Thymus (tissue), 11 donors: ENCODE results near the gene AFAP1. TPM values are rescaled to one million over a fixed set of nuclear protein-coding genes. Genes with fewer than 3 reads are reported as not detected.

Source experiments
- DNase-seq, 9 donors: peaks; one replicate each; pipeline ENCODE4 v3.0.0-alpha.2; 2013; ENCODE audit warnings: low spot score in 9 of 9, low read depth in 6 of 9, missing footprints in 1 of 9
- H3K27ac ChIP-seq, 2 donors: one replicate each; pipeline ENCODE4 v1.5.1; 2013; ENCODE audit warnings: control low read depth in 1 of 2, low read depth in 1 of 2, low read length in 1 of 2, mild to moderate bottlenecking in 1 of 2, moderate library complexity in 1 of 2
- H3K27me3 ChIP-seq, 2 donors: one replicate each; pipeline ENCODE4 v1.5.1; 2013; ENCODE audit warnings: low read length in 1 of 2; ENCODE audit not compliant: control insufficient read depth in 2 of 2, insufficient read depth in 1 of 2
- H3K36me3 ChIP-seq, 2 donors: one replicate each; pipeline ENCODE4 v1.5.1; 2013; ENCODE audit warnings: low read length in 1 of 2, mild to moderate bottlenecking in 1 of 2, moderate library complexity in 1 of 2; ENCODE audit not compliant: control insufficient read depth in 2 of 2, insufficient read depth in 2 of 2
- H3K4me1 ChIP-seq, 2 donors: one replicate each; pipeline ENCODE4 v1.5.1; 2013; ENCODE audit warnings: low read length in 2 of 2; ENCODE audit not compliant: control insufficient read depth in 2 of 2, insufficient read depth in 2 of 2
- H3K4me3 ChIP-seq, 2 donors: one replicate each; pipeline ENCODE4 v1.5.1; 2013; ENCODE audit warnings: low read length in 2 of 2, control low read depth in 1 of 2, mild to moderate bottlenecking in 1 of 2
- H3K9me3 ChIP-seq, 2 donors: one replicate each; pipeline ENCODE4 v1.5.1; 2013; ENCODE audit warnings: low read length in 1 of 2, mild to moderate bottlenecking in 1 of 2; ENCODE audit not compliant: control insufficient read depth in 2 of 2, insufficient read depth in 1 of 2
- WGBS: extraction: QIAGEN DNeasy Blood & Tissue Kit; methylation state at CpG from one replicate; pipeline ENCODE4 v1.1.7; 2013; 5-methylcytosine and 5-hydroxymethylcytosine counted together
- polyA plus RNA-seq: library from polyadenylated mRNA; stranded (reverse); fragments of 200-250 nt; gene quantifications from one replicate; pipeline ENCODE4 v1.2.3, GENCODE V29; 2013
- total RNA-seq: library from RNA; stranded (reverse); fragments of 120-200 nt; gene quantifications from one replicate; pipeline ENCODE4 v1.2.4, GENCODE V29; 2013
- donor health status: healthy.

The AFAP1 gene
- total and polyA plus RNA-seq, 2 donors: 3.2 to 4.5 TPM

GRCh38 chr4:7910952-7911578, 28.6 kb downstream of the AFAP1 start:
- Histone ChIP-seq H3K27me3 (peaks cover 0 to 2% of the 10 kb centered on the region in 2 donors), H3K36me3 (no peaks in the 10 kb centered on the region), H3K4me1 (peaks cover 0 to 11% of the 10 kb centered on the region in 2 donors), H3K4me3 (no peak overlapping the region), H3K27ac (peak overlapping the region in 1 of 2 donors; percentile 30), H3K9me3 (no peaks in the 10 kb centered on the region)
- WGBS: 71% methylated on average over 16 of the region's 16 CpGs
- no peak for DNase-seq

DNA sequence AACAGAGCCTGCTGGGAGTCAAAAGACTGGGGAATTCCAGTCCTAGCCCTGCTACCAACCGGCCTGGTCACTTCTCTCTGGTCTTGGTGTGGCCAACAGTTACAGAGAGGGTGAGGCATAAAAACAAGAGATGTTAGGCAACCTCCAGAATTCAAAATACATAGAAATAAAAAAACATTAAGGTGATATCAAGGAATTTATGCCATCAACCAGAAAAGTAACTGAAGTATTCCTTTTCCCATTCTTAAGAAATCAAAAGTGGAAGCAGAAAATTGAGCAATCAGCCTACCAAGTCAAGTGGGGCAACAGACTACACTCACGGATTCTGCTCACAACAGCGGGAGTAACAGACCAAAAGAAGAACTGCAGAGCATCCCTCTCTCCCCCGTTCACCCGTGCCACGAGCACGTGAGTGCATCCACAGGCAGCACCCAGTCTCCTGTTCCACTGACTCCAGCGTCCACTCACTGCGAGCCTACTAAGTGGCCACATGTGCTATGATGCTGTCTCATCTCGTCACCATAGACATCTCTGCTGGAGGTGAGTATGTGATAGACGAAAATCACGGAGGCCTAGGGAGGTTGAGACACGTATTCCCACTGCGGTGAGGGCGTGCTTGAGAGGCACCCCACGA, 29.3 kb downstream of the AFAP1 start:
- WGBS: 85% methylated on average over 16 of the region's 16 CpGs
- Histone ChIP-seq H3K36me3 (no peaks in the 10 kb centered on the region), H3K9me3 (no peaks in the 10 kb centered on the region), H3K4me1 (peaks cover 0 to 18% of the 10 kb centered on the region in 2 donors), H3K4me3 (no peak overlapping the region), H3K27ac (peak overlapping the region; percentile 30 to 54), H3K27me3 (peaks cover 0 to 2% of the 10 kb centered on the region in 2 donors)
- no peak for DNase-seq

DNA sequence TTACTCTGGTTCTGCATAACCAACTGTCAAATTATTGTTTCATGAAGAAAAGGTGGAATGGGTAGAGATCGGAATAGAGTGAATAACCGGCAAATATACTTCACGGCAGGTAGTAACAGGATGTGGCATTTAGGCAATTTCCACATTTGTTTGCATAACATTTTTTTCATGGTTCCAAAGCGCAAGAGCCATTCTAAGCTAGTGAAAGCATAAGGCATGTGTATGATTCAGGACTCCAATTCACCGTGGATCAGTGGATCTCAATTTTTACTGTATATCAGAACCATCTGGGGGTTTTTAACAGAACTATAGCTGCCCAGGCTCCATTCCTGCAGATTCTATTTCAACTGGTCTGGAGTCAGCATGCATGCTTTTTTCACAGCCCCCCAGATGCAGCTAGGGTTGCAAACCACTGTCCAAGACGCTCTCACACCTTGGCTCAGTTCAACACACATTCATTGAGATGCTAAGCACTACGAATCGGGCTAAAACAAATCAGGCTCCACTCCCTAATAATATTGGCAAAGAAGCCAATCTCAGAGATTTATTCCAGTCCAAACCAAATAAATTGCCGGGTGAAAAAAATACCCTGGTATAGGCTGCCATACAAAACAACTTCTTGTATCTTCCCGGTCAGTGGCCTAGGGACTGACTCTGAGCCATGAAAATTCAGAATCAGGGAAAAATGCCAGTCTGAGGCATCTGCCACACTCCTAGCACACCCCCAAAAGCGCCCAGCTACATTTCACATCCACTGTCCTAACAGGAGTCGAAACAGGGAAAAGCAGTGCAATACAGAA, 30.0 kb downstream of the AFAP1 start:
- Histone ChIP-seq H3K27ac (peak overlapping the region in 1 of 2 donors; percentile 54), H3K4me3 (no peak overlapping the region)
- WGBS: 81% methylated on average over 12 of the region's 12 CpGs

DNA sequence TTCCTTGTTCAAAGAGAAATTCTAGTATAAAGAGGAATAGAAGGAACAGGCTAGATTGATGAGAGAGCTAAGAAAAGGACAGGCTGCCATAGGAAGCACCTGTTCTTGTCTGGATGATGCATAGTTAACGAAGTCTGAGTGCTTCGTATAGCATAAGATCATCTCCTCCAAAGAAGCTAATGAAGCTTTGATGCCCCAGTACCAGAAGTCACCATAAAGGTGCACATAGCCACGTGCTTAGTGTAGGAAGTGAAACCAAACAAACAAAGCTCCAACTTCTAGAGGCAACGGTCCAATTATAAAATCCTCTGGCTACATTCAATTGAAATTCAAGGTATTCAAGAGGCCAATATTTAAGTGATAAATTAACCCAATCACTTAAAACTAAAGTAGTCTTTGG, 31.0 kb downstream of the AFAP1 start:
- Histone ChIP-seq H3K27ac (no peak overlapping the region), H3K4me3 (no peak overlapping the region), H3K27me3 (peaks cover 0 to 4% of the 10 kb centered on the region in 2 donors), H3K4me1 (peaks cover 0 to 27% of the 10 kb centered on the region in 2 donors), H3K36me3 (no peaks in the 10 kb centered on the region), H3K9me3 (no peaks in the 10 kb centered on the region)
- WGBS: 58% methylated on average over 4 of the region's 4 CpGs
- no peak for DNase-seq

More for the DNA sequence above, 30.0 kb downstream of the AFAP1 start:
- Histone ChIP-seq H3K36me3 (no peaks in the 10 kb centered on the region), H3K27me3 (peaks cover 0 to 4% of the 10 kb centered on the region in 2 donors), H3K4me1 (peaks cover 0 to 20% of the 10 kb centered on the region in 2 donors), H3K9me3 (no peaks in the 10 kb centered on the region)
- no peak for DNase-seq

GRCh38 chr4:7907142-7907541, 32.5 kb downstream of the AFAP1 start:
- Histone ChIP-seq H3K9me3 (no peaks in the 10 kb centered on the region), H3K27me3 (peaks cover 0 to 4% of the 10 kb centered on the region in 2 donors), H3K27ac (no peak overlapping the region), H3K4me3 (no peak overlapping the region), H3K4me1 (peaks cover 0 to 27% of the 10 kb centered on the region in 2 donors), H3K36me3 (no peaks in the 10 kb centered on the region)
- WGBS: 83% methylated on average over 2 of the region's 2 CpGs
- DNase-seq: no peak

- no peaks in the 10 kb centered on the region for H3K9me3 ChIP-seq
- no peak overlapping the region for H3K4me3 ChIP-seq
- no peak for DNase-seq
- peaks cover 0 to 4% of the 10 kb centered on the region in 2 donors for H3K27me3 ChIP-seq
- H3K27ac ChIP-seq: peak overlapping the region in 1 of 2 donors; percentile 60
- H3K36me3 ChIP-seq: no peaks in the 10 kb centered on the region
- WGBS: 84% methylated on average over 10 of the region's 10 CpGs
- peaks cover 0 to 25% of the 10 kb centered on the region in 2 donors for H3K4me1 ChIP-seq
Measured at GRCh38 chr4:7906171-7906701, 33.4 kb downstream of the AFAP1 start.

DNA sequence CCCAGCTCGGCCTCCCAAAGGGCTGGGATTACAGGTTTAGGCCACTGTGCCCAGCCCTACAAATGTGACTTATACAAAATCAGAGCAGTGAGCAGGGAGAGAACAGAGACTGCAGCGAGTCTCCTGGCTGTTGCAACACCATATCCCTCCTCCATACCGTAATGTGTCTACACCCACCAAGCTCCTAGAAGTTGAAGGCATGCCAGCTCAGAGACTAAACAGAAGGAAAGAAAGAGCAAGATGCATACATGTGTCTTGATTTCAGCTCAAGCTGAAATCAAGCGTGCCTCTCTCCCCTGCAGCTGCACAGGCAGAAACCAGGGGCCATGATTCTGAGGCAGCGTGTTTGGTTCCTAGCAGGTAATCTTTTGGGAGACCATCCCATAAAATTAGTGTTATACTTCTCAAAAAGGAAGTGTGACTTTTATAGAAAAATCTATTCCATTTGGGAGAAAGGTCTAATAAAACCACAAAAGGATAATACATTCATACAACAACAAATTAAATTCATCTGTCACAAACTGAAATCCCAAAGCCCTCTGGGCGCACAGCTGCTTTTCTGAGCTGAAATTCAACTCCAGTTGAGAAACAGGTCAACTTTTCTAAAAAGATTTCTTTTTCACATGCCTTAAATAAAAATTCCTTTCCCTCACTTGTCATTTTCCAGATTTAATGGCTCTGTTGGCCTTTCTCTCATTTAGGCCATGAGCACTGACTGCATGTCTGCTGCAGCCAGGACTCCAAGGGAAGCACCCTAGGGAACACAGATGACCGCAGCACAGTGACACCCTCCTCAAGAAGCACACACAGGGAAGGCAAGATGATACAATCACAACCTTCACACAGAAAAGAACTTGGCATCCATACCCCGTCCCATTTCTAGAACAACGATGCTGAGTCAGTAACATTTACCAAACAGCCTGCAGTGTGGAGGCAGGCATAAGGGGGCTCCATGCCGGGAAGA, 34.4 kb downstream of the AFAP1 start:
- H3K27me3 ChIP-seq: peaks cover 0 to 2% of the 10 kb centered on the region in 2 donors
- no peak for DNase-seq
- H3K9me3 ChIP-seq: no peaks in the 10 kb centered on the region
- H3K4me3 ChIP-seq: no peak overlapping the region
- 86% methylated on average over 10 of the region's 10 CpGs for WGBS
- H3K36me3 ChIP-seq: no peaks in the 10 kb centered on the region
- H3K27ac ChIP-seq: peak overlapping the region; percentile 15 to 60
- peaks cover 0 to 17% of the 10 kb centered on the region in 2 donors for H3K4me1 ChIP-seq

- H3K27me3 ChIP-seq: peaks cover 0 to 2% of the 10 kb centered on the region in 2 donors
- no peak overlapping the region for H3K27ac ChIP-seq
- H3K9me3 ChIP-seq: no peaks in the 10 kb centered on the region
- no peak overlapping the region for H3K4me3 ChIP-seq
- H3K36me3 ChIP-seq: no peaks in the 10 kb centered on the region
- peaks cover 0 to 17% of the 10 kb centered on the region in 2 donors for H3K4me1 ChIP-seq
- 59% methylated on average over 14 of the region's 14 CpGs for WGBS
- DNase-seq: no peak
Measured at GRCh38 chr4:7903791-7904516, 35.7 kb downstream of the AFAP1 start.
